CD4-positive, alpha-beta T cell treated with Interleukin-17A for 1 hour (primary cell): Measurements from ENCODE around the gene ATAD2B.
"Not testable (repeated sequence)": the region's sequence is repeated elsewhere in the genome, so short reads cannot be mapped to it uniquely, and the experiment has no call there.

ENCODE experiments used
- DNase-seq: peaks from one replicate; pipeline ENCODE4 v3.0.0-alpha.2; 2020

ATAD2B gene

GRCh38 chr2:23926750-23927571 lies at the start of gene ATAD2B:
Gene ATAD2B (minus strand): TSS chr2:23927123. CDS start chr2:23926770, 353 bp downstream.
- DNase-seq: peak; percentile 96

GRCh38 chr2:23967846-23968245 lies 40.9 kb upstream of the ATAD2B start:
- no peak for DNase-seq

- peak; percentile 6 for DNase-seq
Observed at GRCh38 chr2:23954325-23955014, 27.5 kb upstream of the ATAD2B start.

DNA sequence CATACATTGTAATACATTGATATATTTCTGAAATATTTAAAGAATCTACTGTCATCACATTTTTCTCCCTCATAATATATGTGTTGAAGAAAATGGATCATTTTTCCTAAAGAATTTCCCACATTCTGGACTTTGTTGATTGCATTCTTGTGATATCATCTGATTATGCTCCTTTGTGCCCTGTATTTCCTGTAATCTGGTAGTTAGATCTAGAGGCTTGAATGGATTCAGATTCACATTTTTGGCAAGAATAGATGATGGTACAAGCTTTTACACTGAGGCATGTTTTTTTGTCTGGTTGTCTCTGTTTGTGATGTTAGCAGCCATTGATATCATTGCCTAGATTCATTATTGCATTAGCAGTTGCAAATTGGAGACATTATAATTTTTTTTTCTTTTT lies 26.7 kb upstream of the ATAD2B start:
- no peak for DNase-seq

GRCh38 chr2:23952558-23952957 lies 25.6 kb upstream of the ATAD2B start:
- DNase-seq: not testable (repeated sequence)

- DNase-seq: no peak
Observed at GRCh38 chr2:23947350-23947749, 20.4 kb upstream of the ATAD2B start.

- no peak for DNase-seq
Observed at GRCh38 chr2:23944976-23945375, 18.1 kb upstream of the ATAD2B start.

DNA sequence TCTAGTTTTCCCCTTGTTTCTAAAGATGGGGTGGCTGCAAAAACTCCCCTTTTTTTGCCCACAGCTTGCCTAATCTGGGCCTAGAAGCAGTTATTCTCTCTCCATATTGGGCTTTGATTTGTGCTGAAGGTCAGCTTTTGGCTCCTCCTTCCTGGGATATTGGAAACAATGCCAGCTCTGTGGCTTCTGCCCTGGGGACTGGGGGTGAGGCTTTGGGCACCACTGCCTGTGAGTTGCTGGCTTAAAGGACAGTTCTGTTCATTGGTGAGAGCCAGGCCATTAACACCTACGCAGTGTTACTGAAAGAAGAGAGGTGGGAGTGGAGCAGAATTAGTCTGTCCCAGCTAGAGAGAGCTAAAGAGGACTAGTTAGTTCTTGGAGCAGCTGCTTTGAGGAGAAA lies 17.6 kb upstream of the ATAD2B start:
- no peak for DNase-seq

GRCh38 chr2:23943666-23944065 lies 16.7 kb upstream of the ATAD2B start:
- no peak for DNase-seq

DNA sequence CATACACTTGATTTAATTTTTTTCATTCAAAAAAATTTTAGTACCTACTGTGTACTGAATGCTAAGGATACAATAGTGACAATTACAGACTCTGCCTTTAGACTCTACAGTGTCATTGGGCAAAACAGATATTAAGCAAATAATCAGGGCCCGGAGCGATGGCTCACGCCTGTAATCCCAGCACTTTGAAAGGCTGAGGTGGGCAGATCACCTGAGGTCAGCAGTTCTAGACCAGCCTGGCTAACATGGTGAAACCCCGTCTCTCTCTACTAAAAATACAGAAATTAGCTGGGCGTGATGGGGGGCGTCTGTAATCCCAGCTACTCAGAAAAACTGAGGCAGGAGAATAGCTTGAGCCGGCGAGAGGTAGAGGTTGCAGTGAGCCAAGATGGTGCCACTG lies 14.7 kb upstream of the ATAD2B start:
- no peak for DNase-seq

DNA sequence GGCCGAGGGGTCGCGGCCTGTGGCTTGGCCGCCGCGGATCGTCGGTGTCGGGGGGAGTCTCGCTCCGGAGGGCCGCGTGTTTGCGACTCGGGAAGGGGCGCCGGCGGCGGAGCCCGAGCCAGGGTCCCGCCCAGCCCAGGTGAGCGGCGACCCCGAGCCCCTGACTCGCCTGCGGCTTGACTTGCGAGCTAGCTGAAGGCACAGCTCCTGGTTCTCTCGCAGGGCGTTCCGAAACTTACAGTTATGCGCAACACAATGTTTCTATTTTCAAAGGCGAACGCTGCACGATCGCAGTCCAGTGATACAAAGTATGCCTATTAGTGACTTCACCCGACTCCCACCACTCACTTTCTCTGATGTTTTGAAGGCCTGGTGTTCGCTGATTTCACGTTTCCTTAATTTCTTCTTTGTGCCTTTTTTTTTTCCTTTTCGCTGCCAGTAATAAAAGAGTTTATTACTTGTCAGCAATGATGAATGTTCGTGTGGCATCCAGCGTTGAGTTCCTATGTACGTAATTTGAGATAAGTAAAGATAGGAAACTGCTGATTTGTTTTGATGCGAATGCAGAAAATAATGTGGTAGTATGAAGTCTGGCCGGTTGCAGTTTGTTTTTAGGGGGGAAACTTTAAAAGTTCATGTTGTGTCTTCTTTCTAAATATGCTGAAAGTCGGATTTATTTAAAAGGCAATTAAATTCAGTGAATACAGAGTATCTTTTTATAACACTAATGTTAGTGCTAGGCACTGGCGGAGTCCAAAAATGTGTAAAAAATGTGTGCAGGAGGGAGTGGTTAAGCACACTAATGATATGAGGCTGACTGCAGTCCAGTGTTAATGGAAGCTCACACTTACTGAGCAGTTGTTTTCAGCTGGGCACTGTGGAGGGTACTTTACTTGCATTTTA lies 14.0 kb upstream of the ATAD2B start:
- no peak for DNase-seq

DNA sequence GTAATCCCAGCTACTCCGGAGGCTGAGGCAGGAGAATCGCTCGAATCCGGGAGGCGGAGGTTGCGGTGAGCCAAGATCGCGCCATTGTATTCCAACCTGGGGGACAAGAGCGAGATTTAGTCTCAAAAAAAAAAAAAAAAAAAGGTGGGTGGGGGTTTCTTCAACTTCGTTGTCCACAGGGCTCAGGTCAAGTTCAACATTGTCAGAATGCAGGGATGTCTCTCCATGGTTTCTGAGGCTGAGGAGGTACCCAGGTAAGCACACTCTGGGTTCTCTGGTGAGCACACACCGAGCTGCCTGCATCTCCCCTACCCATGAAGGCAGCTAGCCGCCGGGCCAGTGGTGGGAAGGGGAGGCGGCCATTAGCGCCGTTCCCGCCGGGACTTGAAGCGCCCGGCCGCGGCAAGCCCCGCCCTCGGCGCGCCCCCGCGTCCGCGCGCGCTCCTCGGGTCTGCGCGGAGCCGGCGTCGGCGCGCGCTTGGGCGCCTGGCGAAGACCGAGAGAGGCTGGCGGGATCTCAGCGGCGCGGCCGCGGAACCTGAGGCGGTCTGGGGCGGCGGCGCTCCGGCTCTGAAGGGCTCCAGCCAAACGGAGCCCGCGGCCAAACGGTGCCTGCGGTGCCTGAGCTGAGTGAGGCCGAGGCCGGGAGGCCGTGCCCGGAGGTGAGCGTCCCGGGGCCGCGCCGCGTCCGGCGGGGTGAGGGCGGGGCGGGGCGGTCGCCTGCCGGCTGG lies 13.2 kb upstream of the ATAD2B start, which contains the start of gene UBXN2A:
Gene UBXN2A, plus strand, starts transcription at position 477 of the 731 bp plus-strand sequence. CDS start 17,852 bp downstream, outside the sequence.
- DNase-seq: peak; percentile 76

GRCh38 chr2:23934259-23934658 lies 7.3 kb upstream of the ATAD2B start:
- no peak for DNase-seq

GRCh38 chr2:23926290-23926749 lies 603 bp downstream of the ATAD2B start:
- no peak for DNase-seq

- DNase-seq: peak; percentile 80
Observed at GRCh38 chr2:23925702-23926289, 1.1 kb downstream of the ATAD2B start.

GRCh38 chr2:23924589-23925359 lies 2.1 kb downstream of the ATAD2B start:
- no peak for DNase-seq

DNA sequence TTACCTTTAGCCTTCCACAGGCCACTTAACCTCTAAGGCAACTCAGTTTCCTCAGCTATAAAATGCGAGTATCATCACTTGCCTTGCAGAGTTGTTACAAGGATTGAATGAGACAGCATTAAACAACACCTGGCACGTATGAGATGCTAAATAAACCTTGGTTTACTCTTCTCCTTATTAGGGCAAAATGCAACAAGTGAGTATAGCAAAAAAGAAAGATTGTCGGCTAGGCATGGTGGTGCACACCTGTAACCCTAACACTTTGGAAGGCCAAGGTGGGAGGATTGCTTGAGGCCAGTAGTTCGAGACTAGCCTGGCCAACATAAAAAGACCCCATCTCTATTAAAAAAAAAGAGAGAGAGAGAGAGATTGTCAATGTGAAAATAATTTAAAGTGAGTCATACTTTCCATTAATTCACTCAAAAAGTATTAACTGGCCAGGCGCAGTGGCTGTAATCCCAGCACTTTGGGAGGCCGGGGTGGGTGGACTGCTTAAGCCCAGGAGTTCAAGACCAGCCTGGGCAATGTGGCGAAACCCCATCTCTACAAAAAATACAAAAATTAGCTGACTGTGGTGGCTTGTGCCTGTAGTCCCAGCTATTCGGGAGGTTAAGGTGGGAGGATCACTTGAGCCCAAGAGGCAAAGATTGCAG lies 8.0 kb downstream of the ATAD2B start:
- no peak for DNase-seq

DNA sequence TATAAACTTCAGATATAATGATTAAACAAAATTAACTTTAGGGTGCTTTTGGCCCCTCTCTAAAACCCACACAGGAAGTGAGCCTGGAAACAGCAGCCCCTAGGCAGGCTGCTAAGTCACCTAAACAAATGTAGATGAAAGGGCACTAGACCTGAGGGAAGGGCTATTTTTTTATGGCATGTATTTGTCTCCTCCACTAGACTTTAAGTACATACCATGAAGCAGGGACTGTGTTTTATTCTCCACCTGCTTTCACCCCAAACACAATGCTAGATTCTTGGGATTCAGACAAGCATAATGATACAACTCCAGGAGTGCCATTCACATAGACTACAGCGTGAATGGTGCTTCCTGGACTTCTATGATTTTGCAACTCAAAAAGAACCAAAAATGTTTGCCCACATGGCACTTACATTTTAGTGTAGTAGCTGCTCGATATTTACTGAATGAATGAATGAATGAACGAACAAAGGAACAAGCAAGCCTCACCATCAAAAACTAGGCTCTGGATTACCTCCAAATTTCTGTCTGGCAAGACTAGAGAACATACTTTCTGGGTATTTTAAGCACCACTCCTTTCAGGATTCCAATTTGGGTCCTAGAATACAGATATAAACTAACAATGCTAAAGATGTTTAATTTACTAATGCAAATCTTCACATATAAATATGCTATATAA lies 10.1 kb downstream of the ATAD2B start:
- DNase-seq: peak; percentile 39

DNA sequence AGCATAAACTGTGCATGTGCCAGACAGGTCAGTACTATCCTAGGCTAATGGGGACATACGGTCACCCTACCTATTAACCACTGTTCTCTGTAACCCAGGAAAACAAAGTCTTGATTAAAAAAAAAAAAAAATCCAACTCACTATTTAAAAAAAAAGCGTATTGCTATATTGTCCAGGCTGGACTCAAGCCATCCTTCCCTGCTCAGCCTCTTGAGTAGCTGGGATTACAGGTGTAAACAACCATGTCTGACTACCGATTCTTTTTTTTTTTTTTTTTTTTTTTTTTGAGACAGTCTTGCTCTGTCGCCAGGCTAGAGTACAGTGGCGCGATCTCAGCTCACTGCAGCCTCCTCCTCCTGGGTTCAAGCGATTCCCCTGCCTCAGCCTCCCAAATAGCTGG lies 11.6 kb downstream of the ATAD2B start:
- no peak for DNase-seq

- no peak for DNase-seq
Observed at GRCh38 chr2:23912054-23912453, 14.9 kb downstream of the ATAD2B start.
